ENCODE data around the gene DEPDC5.

DEPDC5 gene

DNA sequence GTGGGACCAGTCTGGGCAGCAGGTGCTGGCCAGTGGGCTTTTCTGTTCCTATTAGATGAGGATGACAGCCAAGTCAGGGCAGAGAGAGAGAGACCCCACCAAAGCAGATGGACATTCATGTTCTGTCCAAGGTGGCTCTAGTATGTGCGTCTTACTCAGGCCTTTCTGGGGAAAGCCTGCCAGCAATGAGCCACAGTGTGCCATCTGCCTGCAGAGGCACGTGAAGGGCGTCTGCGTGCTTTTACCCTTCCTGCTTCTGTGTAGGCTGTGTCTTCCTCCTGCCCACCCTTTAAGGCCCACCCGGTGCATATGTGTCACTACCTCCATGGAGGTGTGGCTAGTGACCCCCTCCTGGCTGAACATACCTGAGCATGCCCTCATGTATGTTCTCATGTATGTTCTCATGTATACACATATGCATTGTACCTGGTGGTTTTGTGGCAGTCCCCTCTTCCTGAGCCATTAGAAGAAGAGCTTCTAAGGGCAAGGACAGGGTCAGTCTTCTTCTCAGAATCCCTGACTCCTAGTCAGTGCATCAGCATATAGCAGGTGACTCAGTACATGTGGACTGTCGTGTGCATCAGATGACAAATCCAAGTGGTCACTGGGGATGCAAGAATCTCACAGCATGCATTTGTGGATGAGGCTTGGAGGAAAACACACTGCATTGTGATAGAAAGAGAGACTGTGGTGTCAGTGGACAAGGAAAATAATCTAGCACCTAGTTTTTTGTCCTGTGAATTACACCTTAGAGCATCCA, 100.1 kb downstream of the DEPDC5 start:
- ATAC-seq: no peak

DNA sequence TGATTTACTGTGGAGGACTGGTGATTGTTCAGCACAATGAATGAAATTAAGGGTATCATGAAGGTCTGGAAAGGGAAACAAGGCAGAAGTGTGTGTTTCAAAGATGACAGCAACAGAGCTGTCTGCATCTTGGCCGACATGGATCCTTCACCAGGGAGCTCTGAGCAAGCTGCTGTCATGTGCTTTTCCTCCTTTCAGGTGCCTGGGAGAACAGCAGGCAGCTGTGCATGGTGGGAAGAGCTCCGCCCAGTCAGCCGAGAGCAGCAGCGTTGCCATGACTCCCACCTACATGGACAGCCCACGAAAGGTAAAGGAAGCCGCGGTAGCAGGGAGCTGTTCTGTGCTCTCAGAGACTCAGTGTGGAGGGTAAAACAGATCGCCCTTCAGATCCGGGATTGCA, 103.4 kb downstream of the DEPDC5 start:
- ATAC-seq: no peak

DNA sequence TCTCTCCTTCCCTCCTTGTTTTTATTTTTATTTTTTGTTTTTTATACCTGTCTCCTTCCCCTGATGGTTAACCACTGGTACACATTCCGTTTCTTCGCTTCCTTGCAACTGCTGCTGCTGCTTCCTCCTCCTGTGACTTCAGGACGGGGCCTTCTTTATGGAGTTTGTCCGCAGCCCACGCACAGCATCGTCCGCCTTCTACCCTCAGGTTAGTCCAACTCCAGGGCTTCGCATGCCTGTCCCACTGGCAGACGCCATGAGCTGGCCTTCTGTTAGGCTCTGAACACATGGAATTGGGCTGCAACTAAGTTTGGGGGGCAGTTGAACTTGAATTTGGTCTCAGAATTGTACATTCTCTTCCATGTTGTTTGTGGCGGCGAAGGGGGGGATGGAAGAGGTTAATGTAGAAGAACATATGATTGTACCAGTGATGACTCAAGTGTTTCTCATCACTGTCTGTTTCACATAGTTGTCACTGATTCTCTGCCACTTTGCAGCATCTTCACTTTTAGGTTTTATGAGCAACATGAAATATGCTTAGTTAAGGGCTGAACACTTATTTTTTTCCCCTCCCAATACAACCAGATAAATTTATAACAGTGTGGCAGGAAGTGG, 107.5 kb downstream of the DEPDC5 start:
- ATAC-seq: peak; percentile 92 to 96

DNA sequence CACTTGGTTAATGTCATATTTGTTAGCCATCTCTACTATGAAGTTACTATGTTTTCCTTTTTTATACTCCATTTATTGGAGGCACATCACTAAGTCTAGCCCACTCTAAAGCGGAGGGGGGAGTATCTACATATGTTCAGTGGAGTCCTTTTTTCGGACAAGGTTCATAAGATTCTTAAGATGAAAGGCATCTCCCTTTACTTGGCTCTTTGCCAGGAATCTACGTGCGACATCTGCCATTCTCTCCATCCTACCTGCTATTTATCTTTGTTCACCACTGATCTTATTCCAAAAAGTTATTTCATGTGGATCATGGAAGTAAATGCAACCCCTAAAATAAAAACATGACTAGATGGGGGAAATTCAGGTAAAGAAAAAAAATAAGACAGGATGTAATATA, 113.1 kb downstream of the DEPDC5 start:
- no peak for ATAC-seq

DNA sequence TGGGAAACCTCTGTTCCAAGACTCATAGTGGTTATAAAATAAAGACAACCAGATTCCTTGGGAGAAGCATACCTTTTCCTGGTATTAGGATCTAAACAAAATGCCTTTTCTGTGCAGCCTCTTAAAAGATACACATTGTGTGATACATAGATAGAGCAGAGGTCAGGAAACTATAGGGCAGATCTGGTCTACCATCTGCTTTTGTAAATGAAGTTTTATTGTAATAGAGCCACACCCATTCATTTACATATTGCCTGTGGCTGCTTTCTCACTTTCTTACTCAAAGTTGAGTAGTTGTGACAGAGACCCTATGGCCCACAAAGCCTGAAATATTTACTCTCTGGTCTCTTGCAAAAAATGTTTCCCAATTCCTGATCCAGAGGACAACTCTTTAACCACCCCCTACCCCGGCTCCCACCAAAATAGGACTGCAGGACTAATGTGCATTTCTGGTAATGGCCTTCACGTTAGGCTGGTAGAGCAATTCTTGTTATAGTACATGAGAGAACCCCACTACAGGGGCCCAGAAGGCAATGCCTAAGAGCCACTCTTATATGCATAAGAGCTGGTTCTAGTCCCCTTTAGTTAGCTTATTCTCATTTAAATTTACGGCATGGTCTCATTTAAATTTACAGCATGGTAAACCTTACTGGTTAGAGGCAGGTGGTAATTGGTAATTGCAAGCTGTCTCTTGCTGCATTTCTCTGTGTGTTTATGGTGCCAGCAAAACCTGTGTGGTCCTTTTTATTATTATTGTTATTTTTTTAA, 113.8 kb downstream of the DEPDC5 start:
- no peak for ATAC-seq

DNA sequence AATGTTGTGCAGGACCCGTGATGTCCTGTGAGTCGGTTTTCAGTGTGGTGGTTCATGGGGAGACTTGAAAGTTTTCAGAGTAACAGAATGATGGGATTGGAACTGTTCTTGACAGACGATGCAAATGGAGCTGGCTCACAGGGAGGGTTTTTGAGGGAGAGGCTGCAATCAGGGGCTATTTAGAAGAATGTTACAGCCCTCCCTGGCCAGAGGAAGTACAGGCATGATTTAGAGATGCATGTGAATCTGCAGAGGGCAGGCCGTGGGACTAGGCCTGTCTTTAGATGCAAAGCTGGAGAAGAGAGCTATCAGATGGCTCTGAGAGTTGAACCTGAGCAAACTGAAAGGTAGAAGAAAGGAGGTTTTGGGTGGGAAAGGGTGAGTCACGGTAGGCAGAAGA, 115.9 kb downstream of the DEPDC5 start:
- ATAC-seq: no peak

DNA sequence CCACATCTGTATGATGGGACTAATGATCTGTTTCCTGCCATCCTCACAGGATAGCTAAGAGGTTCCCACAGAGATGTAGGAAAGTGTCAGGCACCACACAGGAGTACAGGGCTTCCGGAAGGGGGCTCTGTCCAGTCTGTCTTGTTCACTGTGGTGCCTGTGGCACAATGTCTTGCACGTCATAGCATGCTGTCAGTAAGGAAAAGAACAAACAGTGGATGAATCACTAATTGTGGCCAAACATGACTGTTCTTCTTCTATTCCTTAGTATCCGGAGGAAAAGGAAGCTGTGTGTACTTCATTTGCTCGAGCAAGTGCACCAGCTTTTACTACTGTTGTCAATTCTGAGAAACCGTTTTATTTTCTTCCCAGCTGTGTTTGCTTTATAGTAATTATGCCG, 117.1 kb downstream of the DEPDC5 start:
- no peak for ATAC-seq

DNA sequence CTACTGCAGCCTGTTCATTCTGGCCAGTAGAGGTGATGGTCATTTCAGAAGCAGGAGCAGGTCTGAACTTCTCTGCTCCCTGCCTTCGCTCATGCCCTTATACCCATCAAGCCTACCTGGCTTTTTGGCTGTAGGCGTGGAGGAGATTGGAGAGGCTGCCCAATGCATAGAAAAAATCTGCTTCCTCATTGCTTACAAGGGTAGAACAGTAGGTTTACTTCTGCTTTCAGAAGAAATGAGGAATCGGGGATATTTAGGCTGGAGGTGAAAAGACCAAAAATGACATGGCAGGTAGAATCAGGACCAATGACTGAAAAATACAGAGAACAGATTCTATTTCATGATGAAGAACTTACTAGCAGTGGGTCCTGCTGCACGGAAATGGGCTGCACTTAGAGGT, 117.7 kb downstream of the DEPDC5 start:
- ATAC-seq: no peak

DNA sequence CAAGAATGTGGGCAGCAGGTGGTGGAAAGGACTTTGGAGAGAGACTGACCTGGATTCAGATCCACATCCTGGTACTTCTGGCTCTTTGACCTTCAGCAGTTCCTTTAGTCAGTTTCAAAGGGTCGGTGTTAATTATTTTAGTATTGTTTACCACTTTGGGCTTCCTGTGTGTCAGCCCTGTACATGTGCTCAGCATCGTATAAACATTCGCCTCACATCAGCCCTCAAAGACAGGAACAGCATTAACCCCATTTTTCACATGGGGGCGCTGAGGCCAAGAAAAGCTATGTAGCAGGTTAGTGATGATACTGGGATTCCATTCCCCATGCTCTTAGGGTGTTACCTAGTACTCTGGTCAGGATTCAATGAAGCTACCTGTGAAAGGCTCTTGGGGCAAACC, 118.4 kb downstream of the DEPDC5 start:
- no peak for ATAC-seq

DNA sequence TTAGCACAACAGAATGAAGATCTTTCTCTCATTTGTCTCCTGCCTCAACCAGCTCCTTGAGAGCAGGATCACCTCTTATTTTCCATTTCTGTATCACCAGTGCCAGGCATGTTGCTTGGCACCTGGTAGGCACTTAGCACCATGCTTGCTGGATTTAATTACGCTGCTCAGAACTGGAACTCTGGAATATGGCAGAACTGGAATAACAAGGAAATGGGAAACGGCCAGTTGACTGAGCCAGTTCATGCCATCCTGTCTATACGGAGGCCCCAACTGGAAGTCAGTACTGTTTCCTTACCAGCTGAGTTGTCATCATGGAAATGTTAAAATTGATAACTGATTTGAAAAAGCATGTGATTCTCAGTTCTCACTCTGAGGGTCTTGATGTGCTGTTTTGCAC, 121.0 kb downstream of the DEPDC5 start:
- no peak for ATAC-seq

DNA sequence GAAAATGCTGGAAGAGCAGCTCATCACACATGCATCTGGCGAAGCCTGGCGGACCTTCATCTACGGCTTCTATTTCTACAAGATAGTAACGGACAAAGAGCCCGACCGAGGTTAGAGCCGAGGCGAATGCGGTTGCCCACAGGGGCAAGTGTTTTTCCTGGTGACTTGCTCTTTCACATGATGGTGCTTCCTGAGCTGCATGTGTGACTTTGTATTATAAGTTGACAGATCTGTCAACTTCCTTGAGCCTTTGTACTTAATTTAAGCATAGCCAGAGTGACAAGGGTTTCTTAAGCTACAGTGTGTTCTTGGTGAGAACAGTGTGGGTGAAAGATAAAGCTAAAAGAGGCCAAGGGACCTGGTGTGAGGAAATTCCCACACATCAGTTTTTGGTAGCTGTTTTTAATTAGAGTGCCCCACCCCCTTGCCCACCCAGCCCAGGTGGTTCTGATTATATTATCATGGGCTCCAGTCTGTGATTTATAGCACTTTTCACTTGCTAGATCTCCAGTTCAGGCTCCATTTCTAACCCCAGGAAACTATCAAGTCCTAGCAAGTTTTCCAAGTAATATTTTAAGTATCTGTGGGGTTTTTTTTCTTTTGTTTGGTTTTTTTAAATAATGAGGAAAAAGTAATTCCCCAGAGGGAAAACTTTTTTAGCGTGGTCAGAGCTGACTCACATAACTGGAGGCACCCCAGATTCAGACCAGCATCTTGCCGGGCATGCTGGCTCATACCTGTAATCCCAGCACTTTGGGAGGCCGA, 122.5 kb downstream of the DEPDC5 start:
- no peak for ATAC-seq

DNA sequence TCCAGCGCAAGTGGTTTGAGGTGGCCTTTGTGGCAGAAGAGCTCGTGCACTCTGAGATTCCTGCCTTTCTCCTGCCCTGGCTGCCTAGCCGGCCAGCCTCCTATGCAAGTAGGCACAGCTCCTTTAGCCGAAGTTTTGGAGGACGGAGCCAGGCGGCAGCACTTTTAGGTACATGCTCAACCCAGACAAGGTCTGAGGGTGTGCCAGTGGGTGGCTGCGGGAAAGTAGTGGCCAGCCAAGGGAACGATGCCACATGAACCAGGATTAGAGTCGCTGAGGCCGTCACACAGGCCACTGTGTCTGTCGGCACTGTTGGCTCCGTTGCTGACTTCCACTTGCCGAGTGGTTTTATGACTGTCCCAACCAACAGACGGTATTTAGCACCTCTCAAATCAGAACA, 125.8 kb downstream of the DEPDC5 start:
- ATAC-seq: no peak

DNA sequence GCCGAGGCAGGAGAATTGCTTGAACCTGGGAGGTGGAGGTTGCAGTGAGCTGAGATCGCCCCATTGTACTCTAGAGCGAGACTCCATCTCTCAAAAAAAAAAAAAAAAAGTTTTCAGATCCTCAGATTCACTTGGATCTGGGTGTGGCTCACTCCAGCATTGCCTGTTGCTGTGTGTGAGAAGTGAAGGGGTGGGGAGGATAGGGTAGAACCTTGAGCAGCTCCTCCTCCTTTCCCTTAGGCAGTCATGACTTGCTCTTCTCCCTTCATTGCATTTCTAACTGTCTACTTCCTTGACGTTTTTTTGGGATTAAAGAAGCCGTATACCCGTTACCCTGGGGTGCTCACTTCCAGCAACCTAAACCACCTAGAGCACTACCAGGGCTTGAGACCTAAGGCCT, 127.4 kb downstream of the DEPDC5 start:
- no peak for ATAC-seq

DNA sequence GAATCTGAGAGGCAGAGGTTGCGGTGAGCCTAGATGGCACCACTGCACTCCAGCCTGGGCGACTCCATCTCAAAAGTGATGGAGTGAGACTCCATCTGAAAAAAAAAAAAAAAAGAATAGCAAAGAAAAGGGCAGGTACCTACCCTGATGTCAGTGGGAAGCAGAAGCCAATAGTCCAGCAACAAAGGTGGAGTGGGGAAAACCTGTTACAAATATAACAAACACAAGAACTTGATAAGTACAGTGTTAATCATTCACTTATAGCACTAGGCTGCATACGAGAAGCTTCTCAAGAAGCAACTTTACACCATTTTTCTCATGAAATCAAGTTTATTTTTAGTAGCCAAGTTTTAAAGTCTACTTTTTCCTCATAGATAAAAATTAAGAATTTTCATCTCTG, 128.0 kb downstream of the DEPDC5 start:
- no peak for ATAC-seq

DNA sequence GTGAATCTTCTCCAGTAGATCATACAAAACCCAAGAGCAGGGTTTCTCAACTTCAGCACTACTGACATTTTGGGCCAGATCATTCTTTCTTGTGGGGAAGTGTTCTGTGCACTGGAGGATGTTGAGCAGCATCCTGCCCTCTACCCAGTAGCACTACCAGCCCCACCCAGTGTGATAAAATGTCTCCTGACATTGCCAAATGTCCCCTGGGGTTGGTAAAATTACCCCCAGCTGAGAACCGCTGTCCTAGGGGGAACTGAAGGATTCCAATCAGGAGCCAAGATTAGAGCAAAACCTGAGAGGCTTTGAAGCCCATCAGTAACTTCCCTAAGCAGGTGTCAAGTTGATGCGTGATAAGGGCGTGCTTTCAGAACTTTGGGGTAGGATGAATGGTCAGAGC, 129.2 kb downstream of the DEPDC5 start:
- no peak for ATAC-seq

DNA sequence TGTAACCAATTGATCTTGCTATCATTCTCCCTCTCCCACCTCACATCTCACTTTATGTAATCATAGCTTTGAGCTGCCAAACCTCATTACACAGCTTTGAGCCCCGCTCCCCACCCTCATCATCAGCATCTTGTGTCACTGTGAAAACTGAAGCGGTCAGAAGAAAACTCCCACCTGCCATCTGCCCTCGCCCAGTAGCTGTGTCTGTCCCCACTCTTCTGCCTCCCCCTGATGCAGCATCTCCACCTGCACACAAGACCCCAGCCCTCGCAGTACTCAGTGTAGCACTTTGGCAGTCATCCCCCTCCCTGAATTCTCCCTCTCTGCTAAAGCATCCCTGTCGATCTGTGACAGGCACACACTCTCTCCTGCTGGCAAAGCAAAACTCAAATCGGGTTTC, 130.2 kb downstream of the DEPDC5 start:
- no peak for ATAC-seq

DNA sequence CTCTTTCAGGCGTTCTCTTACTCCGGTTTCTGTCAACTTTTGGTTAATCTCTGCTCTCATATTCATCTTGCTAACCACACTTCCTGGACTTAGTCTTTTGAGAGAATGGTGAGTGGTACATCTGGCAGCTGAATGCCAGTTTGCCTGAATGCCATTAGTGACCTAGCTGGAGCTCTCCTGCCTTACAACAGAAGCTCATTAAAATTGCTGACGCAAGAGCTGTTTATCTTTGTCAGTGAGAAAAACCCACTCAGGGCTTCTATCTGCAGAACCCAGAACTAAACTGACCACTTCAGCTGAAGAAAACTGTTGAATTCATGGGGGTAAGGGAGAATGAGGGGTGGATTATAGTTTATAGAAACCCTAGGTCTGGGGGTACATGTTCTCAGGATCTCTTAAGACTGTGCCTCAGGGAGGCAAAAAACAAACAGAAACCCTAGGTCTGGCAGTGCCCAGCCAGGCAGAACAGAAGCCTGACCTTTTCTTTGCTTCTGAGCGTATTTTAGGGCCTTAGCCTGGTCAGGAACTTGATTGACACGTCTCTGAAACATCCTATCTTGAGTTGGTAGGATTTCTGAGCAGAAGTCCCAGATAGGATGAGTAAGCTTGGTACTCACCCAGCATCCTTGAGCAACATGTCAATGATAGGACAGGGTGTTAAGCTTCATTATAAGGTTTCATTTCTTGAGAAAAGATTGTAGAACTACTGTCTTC, 137.7 kb downstream of the DEPDC5 start:
- no peak for ATAC-seq

DNA sequence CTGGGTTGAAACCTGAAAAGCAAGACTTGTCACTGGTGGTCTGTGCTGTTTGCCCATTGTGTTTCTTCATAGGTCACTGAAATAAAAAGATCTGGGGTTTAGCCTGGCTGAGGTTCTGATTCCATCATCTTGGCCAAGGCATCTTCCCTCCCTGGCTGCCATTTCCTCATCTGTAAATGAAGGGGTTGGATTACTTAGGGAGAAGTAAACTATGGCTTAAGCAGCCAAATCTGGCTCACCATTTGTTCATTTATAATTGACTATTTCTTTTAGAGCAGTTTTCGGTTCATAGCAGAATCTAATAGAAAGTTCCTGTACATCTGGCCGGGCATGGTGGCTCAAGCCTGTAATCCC, 138.2 kb downstream of the DEPDC5 start:
- no peak for ATAC-seq

DNA sequence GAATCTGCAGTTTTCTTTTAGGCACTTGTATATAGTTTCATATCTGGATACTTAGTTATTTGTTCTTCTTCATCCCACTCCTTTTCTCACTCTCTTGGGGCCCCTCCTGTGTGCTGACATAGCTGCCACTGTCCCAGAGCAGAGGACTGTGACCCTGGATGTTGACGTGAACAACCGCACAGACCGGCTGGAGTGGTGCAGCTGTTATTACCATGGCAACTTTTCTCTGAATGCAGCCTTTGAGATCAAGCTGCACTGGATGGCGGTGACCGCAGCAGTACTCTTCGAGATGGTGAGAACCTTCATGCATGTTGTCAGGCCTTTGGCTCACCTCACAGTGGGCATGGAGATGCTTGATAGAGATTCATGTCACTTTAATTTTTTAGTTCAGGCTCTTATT, 139.6 kb downstream of the DEPDC5 start:
- ATAC-seq: no peak

DNA sequence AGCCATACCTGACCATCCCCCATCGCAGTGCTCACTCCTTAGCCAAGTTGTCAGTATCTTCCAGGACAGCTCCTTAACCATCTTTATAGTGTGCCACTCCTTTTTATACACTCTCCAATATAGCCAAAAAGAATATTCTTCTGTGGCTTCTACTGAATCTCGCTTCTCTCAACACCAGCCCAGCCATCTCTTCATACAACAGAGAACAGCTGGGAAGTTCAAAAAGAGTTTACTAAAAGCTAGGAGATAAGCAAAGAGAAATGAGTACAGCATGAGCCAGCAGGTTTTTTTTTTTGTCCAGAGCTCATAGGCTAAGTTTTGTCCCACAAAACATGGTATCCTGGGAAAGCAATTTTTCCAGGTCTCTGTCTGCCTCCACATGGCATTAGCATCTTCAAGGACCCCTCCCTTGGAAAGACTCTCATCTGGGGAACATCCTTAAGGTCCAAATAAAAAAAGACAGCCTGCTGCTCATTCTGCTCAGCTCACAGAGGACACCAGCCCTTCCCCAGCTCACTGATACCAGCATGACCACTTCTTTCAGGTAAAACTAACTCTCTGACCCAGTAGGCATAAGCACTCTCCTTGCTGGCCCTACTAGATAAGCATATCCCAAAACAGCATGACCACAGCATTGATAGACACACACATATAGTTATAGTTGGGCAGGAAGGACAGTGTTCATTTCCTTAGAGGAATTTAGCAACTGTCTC, 141.7 kb downstream of the DEPDC5 start:
- no peak for ATAC-seq

DNA sequence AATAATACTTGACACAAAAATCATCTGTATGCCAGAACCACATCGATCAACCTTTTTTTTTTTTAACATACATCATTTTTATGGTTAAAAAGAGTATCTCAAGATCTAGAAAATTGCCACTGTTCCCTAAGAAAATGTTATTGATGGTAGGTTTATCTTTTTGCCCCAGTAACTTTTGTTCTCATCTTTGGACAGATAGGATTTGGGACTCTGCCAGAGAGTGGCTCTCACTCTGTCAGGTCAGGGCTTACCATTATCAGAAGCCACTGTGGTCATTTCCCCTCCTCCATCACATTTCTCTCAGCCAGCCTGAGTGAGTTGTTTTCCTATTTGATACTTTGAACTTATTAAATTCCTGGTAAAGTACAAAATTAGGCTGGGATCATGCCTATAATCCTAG, 142.7 kb downstream of the DEPDC5 start:
- ATAC-seq: no peak
